CD4-positive, alpha-beta T cell (primary cell): Measurements from ENCODE around the gene SELENOS. TPM values are rescaled to one million over a fixed set of nuclear protein-coding genes. Genes with fewer than 3 reads are reported as not detected.
A peak's percentile ranks its signal among the peaks of the same experiment; 100 is the strongest.

Source experiments
- ATAC-seq: fragments of 200-7000 bp; cut with Tn5 transposase; one replicate; pipeline ENCODE4 v1.10.0; 2022; ENCODE audit warnings: mild to moderate bottlenecking; ENCODE audit not compliant: poor library complexity
- CTCF ChIA-PET: fragments of 350-600 bp; sonication (Branson Sonifier 250); formaldehyde crosslinking; loops from one replicate; lab custom pipeline; 2021; ENCODE audit warnings: antibody characterized with exemption, inconsistent platforms; lab: Charles Lee
- POLR2A ChIA-PET: fragments of 350-600 bp; sonication (Branson Sonifier 250); formaldehyde crosslinking; loops from one replicate; lab custom pipeline; 2021; ENCODE audit warnings: antibody characterized with exemption, inconsistent platforms; lab: Charles Lee
- DNase-seq, 14 experiments: peaks; one replicate each; pipeline ENCODE4 v3.0.0-alpha.2; 2013 to 2020; ENCODE audit warnings: mixed read lengths in 2 of 14
- H3K27ac ChIP-seq, 2 donors: one replicate each; pipeline versions ENCODE4 v1.5.1 to v1.7.0; 2013; ENCODE audit warnings: low read length in 2 of 2, low read depth in 1 of 2, mild to moderate bottlenecking in 1 of 2
- H3K27me3 ChIP-seq, 2 experiments: 1 replicate in 1 of 2; 2 replicates in 1 of 2; pipeline versions ENCODE4 v1.6.1 to v1.7.0; 2013; ENCODE audit warnings: low read length in 2 of 2, control low read depth in 1 of 2, mild to moderate bottlenecking in 1 of 2, moderate library complexity in 1 of 2; ENCODE audit not compliant: insufficient read depth in 2 of 2, control insufficient read depth in 1 of 2
- H3K36me3 ChIP-seq: one replicate; pipeline ENCODE4 v1.6.1; 2013; ENCODE audit warnings: low read length, control low read depth; ENCODE audit not compliant: insufficient read depth
- H3K4me1 ChIP-seq: one replicate; pipeline ENCODE4 v1.6.1; 2013; ENCODE audit warnings: low read length, control low read depth; ENCODE audit not compliant: insufficient read depth
- H3K4me3 ChIP-seq: one replicate; pipeline ENCODE4 v1.5.1; 2013; ENCODE audit warnings: mild to moderate bottlenecking, low read length, moderate library complexity
- H3K9me3 ChIP-seq, 2 experiments: 1 replicate in 1 of 2; 2 replicates in 1 of 2; pipeline versions ENCODE4 v1.6.1 to v1.7.0; 2013; ENCODE audit warnings: low read length in 2 of 2, mild to moderate bottlenecking in 2 of 2, control low read depth in 1 of 2, moderate library complexity in 1 of 2; ENCODE audit not compliant: control insufficient read depth in 1 of 2, insufficient read depth in 1 of 2
- H3K27ac Mint-ChIP-seq: one replicate; pipeline ENCODE4 v1.8.0; 2020; ENCODE audit warnings: mixed read lengths
- H3K27me3 Mint-ChIP-seq: one replicate; pipeline ENCODE4 v1.8.0; 2021; ENCODE audit warnings: mixed read lengths
- H3K36me3 Mint-ChIP-seq: one replicate; pipeline ENCODE4 v1.8.0; 2021; ENCODE audit warnings: low read depth, mixed read lengths
- H3K4me1 Mint-ChIP-seq: one replicate; pipeline ENCODE4 v1.8.0; 2021; ENCODE audit warnings: low read depth, mixed read lengths
- H3K4me3 Mint-ChIP-seq: one replicate; pipeline ENCODE4 v1.8.0; 2020; ENCODE audit warnings: mild to moderate bottlenecking, mixed read lengths
- H3K9me3 Mint-ChIP-seq: one replicate; pipeline ENCODE4 v1.8.0; 2020; ENCODE audit warnings: mixed read lengths
- CTCF ChIP-seq: fragments of 200-600 bp; IDR thresholded peaks from one replicate; pipeline ENCODE4 v1.8.0; 2022; ENCODE audit warnings: antibody characterized with exemption, mild to moderate bottlenecking
- intact Hi-C, 2 experiments: fragments of 100-400 bp; cut with DNase I in 1 of 2; cut with micrococcal nuclease in 1 of 2; formaldehyde crosslinking; loops; one replicate each; pipeline versions ENCODE4 v1.15.1 to v1.9.0; 2023 to 2025; cut with DNase I, micrococcal nuclease
- total RNA-seq, 174 experiments: library from RNA in 2 of 174; stranded (reverse) in 2 of 174; gene quantifications; one replicate each; pipeline ENCODE4 v1.2.3 and lab custom pipeline; 2021 to 2026

Gene SELENOS
- total RNA-seq, 2 experiments from 2014 or later: 41.7 to 48.5 TPM

- peaks cover 4% of the 10 kb centered on the region for H3K9me3 Mint-ChIP-seq
- H3K4me3 Mint-ChIP-seq: no peak overlapping the region
- no peak for ATAC-seq
- no peak overlapping the region for H3K27ac Mint-ChIP-seq
- H3K27me3 ChIP-seq: peaks cover 13 to 16% of the 10 kb centered on the region in 2 experiments
- CTCF ChIA-PET: interaction anchor here (0.7 kb wide), 1 partner anchor 327 kb away, joined by 3 read pairs; no protein-coding TSS in a partner anchor
- DNase-seq: no peak
- peaks cover 12% of the 10 kb centered on the region for H3K4me1 ChIP-seq
- H3K9me3 ChIP-seq: peaks cover 0 to 7% of the 10 kb centered on the region in 2 experiments
- no peak overlapping the region for H3K4me3 ChIP-seq
- peaks cover 26% of the 10 kb centered on the region for H3K27me3 Mint-ChIP-seq
- no peaks in the 10 kb centered on the region for H3K36me3 Mint-ChIP-seq
- H3K36me3 ChIP-seq: no peaks in the 10 kb centered on the region
- H3K4me1 Mint-ChIP-seq: peaks cover 16% of the 10 kb centered on the region
- intact Hi-C loops: no loop called here
- POLR2A ChIA-PET: no interaction called here
- TF ChIP-seq CTCF: no peak
- no peak overlapping the region for H3K27ac ChIP-seq
These were observed 45.7 kb upstream of the SELENOS start for GRCh38 chr15:101322854-101323477.

- H3K27me3 Mint-ChIP-seq: peaks cover 21% of the 10 kb centered on the region
- no peak overlapping the region for H3K4me3 ChIP-seq
- H3K4me1 Mint-ChIP-seq: peaks cover 16% of the 10 kb centered on the region
- H3K27ac ChIP-seq: no peak overlapping the region
- H3K36me3 ChIP-seq: no peaks in the 10 kb centered on the region
- H3K4me3 Mint-ChIP-seq: no peak overlapping the region
- peaks cover 12% of the 10 kb centered on the region for H3K4me1 ChIP-seq
- DNase-seq: peak in 1 of 14 experiments; percentile 8
- no peak for TF ChIP-seq CTCF
- no peak for ATAC-seq
- H3K27ac Mint-ChIP-seq: no peak overlapping the region
- H3K9me3 ChIP-seq: peaks cover 0 to 7% of the 10 kb centered on the region in 2 experiments
- intact Hi-C loops: no loop called here
- H3K27me3 ChIP-seq: peaks cover 7 to 13% of the 10 kb centered on the region in 2 experiments
- peaks cover 4% of the 10 kb centered on the region for H3K9me3 Mint-ChIP-seq
- CTCF ChIA-PET: no interaction called here
- no peaks in the 10 kb centered on the region for H3K36me3 Mint-ChIP-seq
- POLR2A ChIA-PET: interaction anchor here (4.4 kb wide), 1 partner anchor 11 kb away, joined by 24 read pairs; no protein-coding TSS in a partner anchor
These were observed 44.9 kb upstream of the SELENOS start for GRCh38 chr15:101322016-101322695.

- no peaks in the 10 kb centered on the region for H3K36me3 Mint-ChIP-seq
- CTCF ChIA-PET: interaction anchor here (0.6 to 1.8 kb wide), 3 partner anchors 13 to 31 kb away, joined by 4 to 6 read pairs (median 5); no protein-coding TSS in a partner anchor
- peaks cover 16% of the 10 kb centered on the region for H3K4me1 Mint-ChIP-seq
- peaks cover 20% of the 10 kb centered on the region for H3K27me3 Mint-ChIP-seq
- DNase-seq (peak; percentile 22 to 84 (median 52)), ATAC-seq (peak; percentile 99)
- H3K9me3 Mint-ChIP-seq: peaks cover 4% of the 10 kb centered on the region
- Histone ChIP-seq H3K4me3 (peak overlapping the region; percentile 47), H3K4me1 (peaks cover 12% of the 10 kb centered on the region), H3K36me3 (no peaks in the 10 kb centered on the region), H3K27me3 (peaks cover 0 to 5% of the 10 kb centered on the region in 2 experiments), H3K9me3 (peaks cover 0 to 7% of the 10 kb centered on the region in 2 experiments), H3K27ac (peak overlapping the region; percentile 23 to 49)
- peak overlapping the region; percentile 84 for H3K27ac Mint-ChIP-seq
- peak; percentile 41 for TF ChIP-seq CTCF
- peak overlapping the region; percentile 71 for H3K4me3 Mint-ChIP-seq
- intact Hi-C loops: no loop called here
- POLR2A ChIA-PET: interaction anchor here (0.8 to 4.4 kb wide), 8 partner anchors 13 to 331 kb away, joined by 3 to 27 read pairs (median 4); partner anchors contain the start of genes SNRPA1 and TM2D3
These were observed 43.3 kb upstream of the SELENOS start for GRCh38 chr15:101320501-101321052.
